Measurements from ENCODE around the gene CANX. TPM values are rescaled to one million over a fixed set of nuclear protein-coding genes. Genes with fewer than 3 reads are reported as not detected.

CANX gene
- total RNA-seq, 1 experiment from 2014 or later: 538 TPM

DNA sequence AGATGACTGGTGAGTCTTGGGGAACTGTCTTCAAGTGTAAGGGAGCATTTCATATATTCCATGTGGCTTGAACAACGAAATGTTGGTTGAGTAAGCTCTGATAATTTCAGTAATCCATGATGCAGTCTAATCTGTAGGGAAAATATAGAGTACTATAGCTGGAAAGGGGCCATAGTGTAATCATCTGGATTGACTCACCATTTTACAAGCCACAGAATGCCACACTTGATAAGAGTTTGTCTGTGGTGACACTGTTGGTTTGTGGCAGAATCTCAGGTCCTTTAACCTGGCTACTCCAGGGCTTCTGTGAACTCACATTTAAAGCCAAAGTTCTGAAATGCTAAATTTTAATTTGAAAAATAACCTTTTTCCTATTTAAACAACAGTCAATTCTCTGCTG, 17.5 kb downstream of the CANX start:
- Histone ChIP-seq H2BK20ac (ENCODE audit: low read depth, low read length, poor library complexity, severe bottlenecking) (no peak overlapping the region), H3K27me3 (ENCODE audit: insufficient read depth, low read length) (no peaks in the 10 kb centered on the region), H3K79me2 (ENCODE audit: insufficient read depth, low read length) (no peaks in the 10 kb centered on the region), H4K91ac (ENCODE audit: insufficient read length, low read depth, low read length) (no peak overlapping the region), H3T11ph (ENCODE audit: low read length) (no peak overlapping the region), H3K9ac (ENCODE audit: extremely low read depth, insufficient read length, low read length) (no peak overlapping the region), H2BK12ac (ENCODE audit: insufficient read length, low read depth, low read length) (no peak overlapping the region), H3K79me1 (ENCODE audit: insufficient read depth, low read depth, low read length, poor library complexity, severe bottlenecking) (peaks cover 6% of the 10 kb centered on the region), H3K4me2 (ENCODE audit: insufficient read depth, insufficient read length, low read length) (no peak overlapping the region), H4K5ac (ENCODE audit: insufficient read length, low read depth, low read length) (no peak overlapping the region), H3K4me1 (ENCODE audit: insufficient read depth, low read length) (no peaks in the 10 kb centered on the region), H4K8ac (replicated peaks; ENCODE audit: insufficient read length, low read depth, low read length) (no peak overlapping the region), H3K56ac (ENCODE audit: insufficient read length, low read depth, low read length) (no peak overlapping the region), H3K14ac (ENCODE audit: insufficient read depth, low read length) (no peak overlapping the region), H3K23ac (ENCODE audit: insufficient read length, low read depth, low read length) (no peak overlapping the region), H2AFZ (ENCODE audit: low read length) (no peak overlapping the region), H3K23me2 (ENCODE audit: insufficient read length, low read depth, low read length, poor library complexity, severe bottlenecking) (no peaks in the 10 kb centered on the region), H2BK5ac (ENCODE audit: insufficient read length, low read length) (no peak overlapping the region), H3K18ac (ENCODE audit: insufficient read length, low read depth, low read length) (no peak overlapping the region), H3K27ac (ENCODE audit: insufficient read length, low read depth, low read length) (no peak overlapping the region), H4K20me1 (ENCODE audit: control insufficient read depth, insufficient read depth, insufficient read length) (no peaks in the 10 kb centered on the region), H3K4ac (ENCODE audit: low read depth, low read length) (no peak overlapping the region), H2AK5ac (ENCODE audit: insufficient read length, low read length) (no peak overlapping the region), H2BK120ac (ENCODE audit: low read depth, low read length, poor library complexity, severe bottlenecking) (no peak overlapping the region), H2BK15ac (ENCODE audit: low read depth, low read length) (no peak overlapping the region), H3K9me3 (ENCODE audit: control insufficient read depth, low read depth, low read length) (no peaks in the 10 kb centered on the region)
- TF ChIP-seq, protein P1, sequence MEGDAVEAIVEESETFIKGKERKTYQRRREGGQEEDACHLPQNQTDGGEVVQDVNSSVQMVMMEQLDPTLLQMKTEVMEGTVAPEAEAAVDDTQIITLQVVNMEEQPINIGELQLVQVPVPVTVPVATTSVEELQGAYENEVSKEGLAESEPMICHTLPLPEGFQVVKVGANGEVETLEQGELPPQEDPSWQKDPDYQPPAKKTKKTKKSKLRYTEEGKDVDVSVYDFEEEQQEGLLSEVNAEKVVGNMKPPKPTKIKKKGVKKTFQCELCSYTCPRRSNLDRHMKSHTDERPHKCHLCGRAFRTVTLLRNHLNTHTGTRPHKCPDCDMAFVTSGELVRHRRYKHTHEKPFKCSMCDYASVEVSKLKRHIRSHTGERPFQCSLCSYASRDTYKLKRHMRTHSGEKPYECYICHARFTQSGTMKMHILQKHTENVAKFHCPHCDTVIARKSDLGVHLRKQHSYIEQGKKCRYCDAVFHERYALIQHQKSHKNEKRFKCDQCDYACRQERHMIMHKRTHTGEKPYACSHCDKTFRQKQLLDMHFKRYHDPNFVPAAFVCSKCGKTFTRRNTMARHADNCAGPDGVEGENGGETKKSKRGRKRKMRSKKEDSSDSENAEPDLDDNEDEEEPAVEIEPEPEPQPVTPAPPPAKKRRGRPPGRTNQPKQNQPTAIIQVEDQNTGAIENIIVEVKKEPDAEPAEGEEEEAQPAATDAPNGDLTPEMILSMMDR (conservative IDR thresholded peaks at IDR 0.05): no peak
- H3K27me3 Mint-ChIP-seq (ENCODE audit: low read depth): no peaks in the 10 kb centered on the region
- H3K4me3 Mint-ChIP-seq: no peak overlapping the region
- H3K27ac Mint-ChIP-seq: no peak overlapping the region; a peak in 1 of 7 replicates
- no CpG with 5 or more reads among the region's 1 CpG for WGBS (ENCODE audit: extremely low coverage, insufficient read length, low lambda C conversion rate)
- no peak for DNase-seq
- H3K9me3 Mint-ChIP-seq: no peaks in the 10 kb centered on the region
- H3K36me3 Mint-ChIP-seq (ENCODE audit: insufficient read depth in 1 of 3, low read depth in 3 of 3): peaks cover 47 to 90% (median 83%) of the 10 kb centered on the region in 3 experiments
- H3K4me1 Mint-ChIP-seq: no peaks in the 10 kb centered on the region
